GM19328 (cell line): ENCODE measurements around the gene TMEM214.

Source experiments
- ATAC-seq: cut with Tn5 transposase; IDR thresholded peaks from one replicate; pipeline ENCODE4 v1.9.1; 2021; ENCODE audit warnings: mild to moderate bottlenecking, moderate library complexity; ENCODE audit not compliant: unreplicated experiment

TMEM214 gene

DNA sequence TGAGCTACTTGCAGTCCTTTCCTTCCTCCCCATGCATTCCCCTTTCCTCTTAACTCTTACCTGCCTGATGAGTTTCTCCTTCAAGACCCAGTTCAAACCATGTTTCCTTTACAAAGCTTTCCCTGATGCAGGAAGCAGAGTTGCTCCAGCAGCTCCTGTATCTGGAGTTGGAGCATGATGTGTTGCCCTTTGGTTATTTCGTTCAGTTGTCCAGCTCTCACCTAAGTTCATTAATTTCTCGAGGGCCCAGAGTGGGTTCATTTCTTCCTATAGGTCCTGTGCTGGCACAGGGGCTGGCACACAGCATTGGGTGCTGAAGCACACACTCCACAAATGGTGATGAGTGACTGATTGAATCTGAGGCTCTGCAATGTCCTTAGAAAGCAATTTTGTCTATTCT, 23.0 kb upstream of the TMEM214 start:
- no peak for ATAC-seq

GRCh38 chr2:27010139-27010538, 22.6 kb upstream of the TMEM214 start:
- no peak for ATAC-seq

- no peak for ATAC-seq
Observed at GRCh38 chr2:27013738-27014137, 19.0 kb upstream of the TMEM214 start.

GRCh38 chr2:27014771-27015433, 17.9 kb upstream of the TMEM214 start:
- ATAC-seq: no peak

GRCh38 chr2:27016801-27017325, 15.9 kb upstream of the TMEM214 start:
- no peak for ATAC-seq

DNA sequence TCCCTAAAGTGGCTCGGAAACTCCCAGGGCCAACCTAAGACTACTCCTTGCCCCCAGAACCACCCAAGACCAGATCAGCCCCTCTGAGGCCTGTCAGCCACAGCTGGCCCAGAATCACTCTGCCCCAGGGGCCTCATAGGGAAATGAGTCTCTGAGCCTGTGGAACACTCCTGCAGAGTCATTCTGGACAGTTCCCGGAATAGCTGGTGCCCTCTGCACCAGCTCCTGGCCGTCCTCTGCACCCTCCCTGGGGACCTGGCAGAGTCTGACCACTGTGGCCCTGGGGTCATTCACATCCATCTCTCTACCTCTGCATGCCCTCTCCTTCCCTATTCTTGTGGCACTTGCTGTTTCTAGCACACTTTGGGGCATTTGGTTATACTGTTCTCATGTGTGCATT, 14.6 kb upstream of the TMEM214 start:
- ATAC-seq: no peak

GRCh38 chr2:27019459-27019858, 13.3 kb upstream of the TMEM214 start:
- no peak for ATAC-seq

- no peak for ATAC-seq
Observed at GRCh38 chr2:27019931-27020855, 12.6 kb upstream of the TMEM214 start.

GRCh38 chr2:27021253-27022049, 11.3 kb upstream of the TMEM214 start:
- no peak for ATAC-seq

DNA sequence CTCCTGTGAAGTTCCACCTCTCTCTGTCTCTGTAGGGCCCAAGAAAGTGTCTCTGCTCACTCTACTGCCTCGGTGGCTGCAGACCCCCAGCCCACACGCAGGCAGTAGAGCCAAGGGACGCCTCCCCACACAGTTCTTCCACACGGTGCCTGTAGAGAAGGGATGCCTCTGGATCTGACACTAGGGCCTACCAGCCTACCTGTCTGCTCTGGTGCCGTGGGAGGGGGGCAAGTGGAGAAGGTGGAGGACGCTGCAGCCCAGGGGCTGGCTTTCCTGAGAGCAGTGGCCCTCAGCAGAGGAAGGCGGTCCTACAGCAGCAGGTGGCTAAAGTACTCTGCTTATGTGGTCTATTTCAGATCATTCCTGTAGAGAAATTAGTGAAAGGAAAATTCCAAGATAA, 9.0 kb upstream of the TMEM214 start:
- no peak for ATAC-seq

DNA sequence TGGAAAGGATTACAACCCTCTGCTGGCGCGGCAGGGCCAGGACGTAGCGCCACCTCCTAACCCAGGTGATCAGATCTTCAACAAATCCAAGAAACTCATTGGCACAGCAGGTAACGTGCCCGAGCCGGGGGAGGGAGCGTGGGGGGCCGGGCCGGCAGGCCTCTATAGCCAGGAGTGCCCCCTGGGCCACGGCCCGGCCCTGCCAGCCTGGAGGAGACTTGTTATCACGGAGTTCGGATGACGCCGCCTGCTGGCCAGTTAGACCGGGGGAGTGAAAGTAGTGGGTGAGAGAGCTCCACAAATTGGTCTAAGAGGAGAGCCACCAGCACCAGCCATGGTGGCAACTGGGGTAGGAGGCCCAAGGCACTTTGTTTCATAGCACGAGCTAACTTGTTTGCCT, 8.6 kb upstream of the TMEM214 start:
- ATAC-seq: no peak

GRCh38 chr2:27024812-27025211, 8.0 kb upstream of the TMEM214 start:
- ATAC-seq: no peak

DNA sequence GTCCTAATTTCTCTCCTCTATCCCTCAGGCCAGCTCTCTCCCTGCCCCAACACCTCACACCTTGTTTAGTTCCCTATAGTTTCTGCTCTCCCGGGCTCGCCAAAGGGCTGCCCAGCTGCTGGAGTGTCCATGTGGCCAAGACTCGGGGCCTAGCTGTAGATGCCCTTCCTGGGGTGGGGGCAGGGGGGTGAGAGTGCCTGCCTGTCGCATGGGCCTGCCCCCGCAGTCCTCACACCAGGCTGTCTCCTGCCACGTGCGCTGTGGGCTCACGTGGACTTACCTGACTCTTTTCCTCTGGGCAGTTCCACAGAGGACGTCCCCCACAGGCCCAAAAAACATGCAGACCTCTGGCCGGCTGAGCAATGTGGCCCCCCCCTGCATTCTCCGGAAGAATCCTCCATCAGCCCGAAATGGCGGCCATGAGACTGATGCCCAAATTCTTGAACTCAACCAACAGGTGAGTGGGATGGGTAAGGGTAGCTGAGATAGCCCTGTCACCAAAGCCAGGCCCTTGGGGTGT, 7.4 kb upstream of the TMEM214 start:
- ATAC-seq: no peak

- no peak for ATAC-seq
Observed at GRCh38 chr2:27025861-27026851, 6.6 kb upstream of the TMEM214 start.

GRCh38 chr2:27027211-27027651, 5.5 kb upstream of the TMEM214 start:
- no peak for ATAC-seq

- ATAC-seq: no peak
Observed at GRCh38 chr2:27029051-27029450, 3.7 kb upstream of the TMEM214 start.

DNA sequence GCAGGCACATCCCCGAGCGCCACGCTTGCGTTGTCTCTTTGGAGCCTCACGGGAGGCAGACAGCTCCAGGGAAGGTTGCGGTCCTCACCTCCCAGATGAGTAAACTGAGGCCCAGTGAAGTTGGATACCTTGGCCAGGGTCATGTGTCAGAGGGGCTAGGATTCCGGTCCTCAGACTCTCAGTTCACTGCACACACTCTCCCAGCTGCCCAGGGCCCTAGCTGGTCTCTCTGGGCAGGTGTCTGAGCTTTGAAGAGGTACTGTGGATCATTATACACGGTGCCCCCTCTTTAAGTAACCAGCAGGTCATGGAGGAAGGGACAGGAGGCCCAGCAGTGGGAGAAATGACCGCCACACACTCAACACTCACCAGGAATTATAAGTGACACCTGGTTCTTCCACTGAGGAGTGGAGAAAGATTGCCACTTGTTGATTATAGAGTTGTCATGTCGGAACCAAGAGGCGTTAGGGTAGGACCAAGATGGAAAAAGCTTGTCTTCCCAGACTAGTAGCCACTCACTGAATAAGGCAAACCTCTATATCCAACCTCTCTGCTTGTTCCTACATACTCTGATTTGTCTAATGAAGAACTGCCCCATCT, 588 bp downstream of the TMEM214 start:
- no peak for ATAC-seq

DNA sequence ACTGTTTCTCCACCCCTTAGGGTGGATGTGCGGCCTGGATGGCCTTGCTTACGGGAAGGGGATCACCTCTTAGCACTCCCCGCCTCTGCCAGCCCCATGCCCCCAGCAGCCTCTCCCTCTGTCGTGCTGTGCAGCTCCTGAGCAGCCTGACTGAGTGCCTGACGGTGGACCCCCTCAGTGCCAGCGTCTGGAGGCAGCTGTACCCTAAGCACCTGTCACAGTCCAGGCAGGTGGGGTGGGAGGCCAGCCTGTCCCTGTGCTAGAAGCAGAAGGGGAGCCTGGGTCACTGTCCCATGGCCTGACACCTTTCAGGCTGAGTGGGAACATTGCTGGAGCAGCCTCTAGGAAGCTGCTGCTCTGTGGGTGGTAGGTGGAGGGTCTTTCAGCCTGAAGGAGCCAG, 5.2 kb downstream of the TMEM214 start:
- no peak for ATAC-seq

GRCh38 chr2:27038631-27039339, 6.0 kb downstream of the TMEM214 start:
- no peak for ATAC-seq
